GM12891 (cell line): ENCODE measurements around the gene NKX2-2.

ENCODE experiments used
- DNase-seq: peaks from one replicate; pipeline ENCODE4 v3.0.0; 2011; ENCODE audit warnings: low spot score; ENCODE audit not compliant: insufficient read length
- FAIRE-seq: peaks from 2 replicates; lab custom pipeline; 2011; peaks lifted over from hg19 to GRCh38; lab: Jason Lieb, UNC
- PAX5 ChIP-seq: IDR thresholded peaks from 2 replicates; pipeline ENCODE4 v1.6.1; 2011; ENCODE audit warnings: low read length, moderate library complexity, mild to moderate bottlenecking; ENCODE audit not compliant: insufficient read depth, severe bottlenecking
- POLR2A ChIP-seq: IDR thresholded peaks from 2 replicates; pipeline ENCODE4 v1.6.1; 2011; ENCODE audit warnings: low read depth, low read length, control low read depth
- POLR2AphosphoS5 ChIP-seq: IDR thresholded peaks from 2 replicates; pipeline ENCODE4 v1.6.1; 2011; ENCODE audit warnings: low read depth, low read length, control low read depth
- POU2F2 ChIP-seq: IDR thresholded peaks from 2 replicates; pipeline ENCODE4 v1.6.1; 2011; ENCODE audit warnings: low read depth, mild to moderate bottlenecking, control low read depth, low read length, moderate library complexity
- SPI1 ChIP-seq: IDR thresholded peaks from 2 replicates; pipeline ENCODE4 v1.6.1; 2011; ENCODE audit warnings: low read depth, low read length, control low read depth
- TAF1 ChIP-seq: IDR thresholded peaks from 2 replicates; pipeline ENCODE4 v1.6.1; 2011; ENCODE audit warnings: low read depth, low read length, control low read depth

Gene NKX2-2

DNA sequence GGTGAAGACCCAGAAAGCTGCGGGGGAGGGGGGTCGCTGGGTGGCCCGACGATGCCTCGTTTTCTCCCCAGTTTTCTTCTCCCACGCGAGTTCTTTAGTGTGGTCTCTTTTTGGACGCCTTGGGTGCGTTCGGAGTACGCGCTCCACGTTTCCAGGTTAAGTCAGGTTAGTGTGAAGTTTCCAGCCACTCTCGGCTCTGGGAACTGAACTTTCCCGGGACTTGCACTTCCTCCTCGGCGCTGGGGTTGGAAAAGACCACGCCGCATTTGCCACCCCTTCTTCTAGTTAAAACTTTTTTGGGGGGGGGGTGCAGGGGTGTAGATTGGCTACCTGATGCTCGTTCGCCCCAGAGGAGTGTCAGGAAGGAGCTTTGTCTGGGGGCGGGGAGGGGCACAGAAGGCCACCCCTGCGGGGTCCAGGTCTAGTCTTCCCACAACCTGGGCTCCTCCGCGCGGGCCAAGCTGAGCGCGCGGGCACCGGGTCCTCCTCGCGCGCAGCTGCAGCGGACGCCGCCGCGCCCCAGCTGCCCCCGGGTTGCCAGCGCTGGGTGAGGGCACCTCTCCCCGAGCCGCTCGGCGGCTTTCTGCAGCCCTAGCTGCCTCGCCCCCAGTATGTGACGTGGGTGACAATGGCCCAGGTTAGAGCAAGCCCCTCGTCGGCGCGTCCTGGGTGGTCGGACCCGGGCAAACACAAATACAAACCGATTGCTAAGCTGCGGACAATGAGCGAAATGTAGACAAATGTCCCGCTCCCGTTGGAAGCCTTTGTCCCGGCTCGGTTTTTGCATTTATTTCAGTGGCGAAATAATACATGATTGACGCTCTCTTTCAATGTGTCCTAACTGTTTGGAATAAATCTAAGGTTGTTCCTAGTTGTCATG lies 1.7 kb upstream of the NKX2-2 start:
- TF ChIP-seq TAF1 (no peak), SPI1 (no peak), POLR2A (no peak)
- FAIRE-seq (no peak), DNase-seq (no peak)

DNA sequence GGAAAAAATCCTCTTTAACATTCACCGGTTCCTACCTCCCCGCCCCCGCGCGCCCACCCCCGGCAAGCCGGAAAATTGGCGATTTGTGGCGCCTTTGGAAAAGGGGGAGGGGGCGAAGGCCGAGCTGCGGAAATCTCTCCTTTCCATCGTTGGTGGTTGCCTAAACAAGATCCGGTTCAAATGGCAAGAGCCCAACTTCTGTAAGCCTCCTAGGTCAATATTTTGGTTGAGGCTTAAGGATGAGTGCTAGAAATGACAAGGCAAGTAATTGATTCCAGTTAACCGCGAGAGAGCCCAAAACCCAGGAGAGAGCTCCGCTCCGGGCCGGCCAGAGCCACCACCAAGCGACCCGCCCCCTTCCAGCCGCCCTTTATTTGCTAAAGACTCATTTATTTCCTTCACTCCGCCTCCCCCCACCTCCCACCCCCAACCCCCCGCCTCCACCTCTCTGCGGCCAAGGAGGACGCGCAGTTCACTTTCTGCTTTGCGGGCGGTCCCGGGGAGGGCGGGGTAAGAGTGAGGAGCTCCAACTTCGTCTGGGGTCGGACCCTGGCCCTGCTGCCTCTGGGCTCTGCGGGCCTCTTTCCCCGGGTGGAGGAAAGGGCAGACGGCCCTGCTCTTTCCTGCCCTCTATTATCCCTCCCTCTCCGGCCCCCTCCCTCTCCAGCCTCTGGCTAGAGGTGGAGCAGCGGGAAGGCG lies 838 bp upstream of the NKX2-2 start:
- no peak for DNase-seq
- no peak for TF ChIP-seq POLR2AphosphoS5
- TF ChIP-seq POU2F2, result no peak
- TF ChIP-seq PAX5, result no peak
- FAIRE-seq, result no peak

DNA sequence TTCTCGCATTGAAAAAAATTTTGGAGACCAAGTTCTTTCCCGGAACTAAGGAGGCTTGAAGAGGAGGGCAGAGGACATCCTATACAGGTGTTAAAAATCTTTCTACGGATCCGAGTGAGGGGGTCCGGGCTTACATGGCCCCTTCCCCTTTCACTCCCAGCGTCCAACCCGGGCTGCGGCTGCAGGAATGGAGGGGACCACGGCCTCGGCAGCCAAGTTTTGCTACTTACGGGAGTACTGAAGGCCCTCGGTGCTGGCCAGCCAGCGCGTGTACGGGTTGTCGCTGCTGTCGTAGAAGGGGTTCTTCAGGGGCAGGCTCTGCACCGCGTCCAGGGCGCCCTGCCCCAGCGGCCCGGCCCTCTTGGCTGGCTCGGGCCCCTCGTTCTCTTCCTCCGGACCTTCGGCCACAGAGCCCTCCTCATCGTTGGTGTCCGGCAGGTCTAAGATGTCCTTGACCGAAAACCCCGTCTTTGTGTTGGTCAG lies 642 bp downstream of the NKX2-2 start:
- DNase-seq (no peak), FAIRE-seq (no peak)
- TF ChIP-seq SPI1 (no peak), POU2F2 (no peak), TAF1 (no peak)

DNA sequence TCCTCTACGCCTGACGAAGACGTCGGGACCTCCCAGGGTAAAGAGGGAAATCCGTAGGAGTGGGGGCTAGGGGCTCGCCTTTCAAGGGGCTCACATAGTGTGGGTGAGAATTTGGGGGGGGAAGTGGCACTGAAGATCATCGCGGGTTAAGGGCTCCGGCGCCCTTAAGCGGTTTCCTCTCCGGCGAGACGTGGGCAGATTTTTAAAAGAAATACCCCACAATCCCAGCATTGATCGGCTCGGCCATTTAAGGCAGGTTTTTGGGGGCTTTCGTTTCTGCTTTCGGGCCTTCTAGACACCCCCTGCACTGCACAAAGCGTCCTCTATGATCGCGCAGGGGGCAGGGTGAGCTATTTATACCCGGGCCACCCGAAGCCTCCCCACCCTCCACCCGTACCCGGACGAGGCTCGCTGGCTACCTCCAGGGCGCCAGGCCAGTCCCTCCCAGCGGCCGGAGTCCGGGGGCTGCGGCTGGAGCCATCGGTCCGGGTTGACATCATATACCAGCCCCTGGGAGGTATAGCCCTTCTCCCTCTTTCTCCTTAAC lies 1.2 kb downstream of the NKX2-2 start:
- TF ChIP-seq POLR2AphosphoS5 (no peak), SPI1 (no peak)
- no peak for DNase-seq
- no peak for FAIRE-seq

GRCh38 chr20:21511850-21512633 lies 1.8 kb downstream of the NKX2-2 start:
- FAIRE-seq, result no peak
- no peak for TF ChIP-seq SPI1
- no peak for TF ChIP-seq POLR2A
- no peak for TF ChIP-seq TAF1
- no peak for TF ChIP-seq PAX5
- TF ChIP-seq POLR2AphosphoS5, result no peak
- TF ChIP-seq POU2F2, result no peak
- no peak for DNase-seq

GRCh38 chr20:21511485-21511849 lies 2.4 kb downstream of the NKX2-2 start:
- FAIRE-seq, result no peak

DNA sequence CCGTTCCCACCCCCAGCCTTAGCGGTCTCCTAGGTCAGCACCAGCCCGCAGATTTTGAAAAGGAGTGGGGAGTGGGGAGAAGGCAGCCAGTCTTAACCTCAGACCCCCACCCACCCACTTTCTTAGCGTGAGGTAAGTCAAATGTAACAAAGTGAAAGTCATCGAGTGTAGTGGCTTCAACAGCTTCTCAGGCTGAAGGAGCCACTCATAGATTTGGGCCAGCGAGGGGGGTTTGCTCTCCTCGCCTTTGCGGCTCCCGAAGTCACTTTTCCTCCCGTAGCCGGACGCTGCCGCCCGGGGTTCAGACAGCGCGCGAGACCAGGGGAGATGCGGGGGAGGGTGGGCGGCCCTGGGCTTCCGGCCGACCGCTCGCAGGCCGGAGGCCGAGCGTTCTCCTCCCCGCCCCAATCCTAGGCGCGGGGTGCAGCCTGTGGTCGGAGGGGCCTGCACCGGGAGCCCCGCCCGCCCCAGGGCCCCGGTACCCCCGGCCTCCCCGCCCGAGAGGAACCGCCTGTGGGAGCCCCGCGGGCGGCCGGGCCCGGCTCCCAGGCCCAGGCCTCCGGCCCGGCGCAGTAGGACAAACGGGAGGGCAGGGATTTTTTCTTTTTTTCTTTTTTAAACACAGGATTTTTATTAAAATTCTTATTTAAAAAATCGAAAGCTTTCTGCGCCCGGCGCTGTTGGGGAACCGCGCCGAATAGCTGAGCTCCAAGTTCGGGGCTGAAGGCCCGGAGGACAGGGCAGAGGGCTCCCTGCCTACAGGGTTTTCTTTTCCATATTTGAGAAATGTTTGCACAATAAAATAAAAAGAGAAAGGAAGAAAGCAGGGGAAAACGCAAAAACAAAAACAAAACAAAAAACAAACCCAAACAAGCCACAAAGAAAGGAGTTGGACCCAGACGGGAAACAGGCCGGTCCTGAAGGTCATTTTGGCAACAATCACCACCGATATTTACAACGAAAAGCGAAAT lies 3.2 kb downstream of the NKX2-2 start:
- FAIRE-seq, result no peak
- TF ChIP-seq POLR2AphosphoS5 (no peak), POU2F2 (no peak), POLR2A (no peak), SPI1 (no peak), PAX5 (no peak), TAF1 (no peak)
- DNase-seq, result no peak

More at GRCh38 chr20:21511485-21511849, 2.4 kb downstream of the NKX2-2 start:
- TF ChIP-seq SPI1 (no peak), PAX5 (no peak), POU2F2 (no peak)
- DNase-seq, result no peak

- TF ChIP-seq POLR2A (no peak), PAX5 (no peak), TAF1 (no peak), POLR2AphosphoS5 (no peak), POU2F2 (no peak), SPI1 (no peak)
- FAIRE-seq (no peak), DNase-seq (no peak)
These were observed 4.1 kb downstream of the NKX2-2 start for GRCh38 chr20:21509597-21510371.
